Omental fat pad (tissue), 4 donors: ENCODE results near the gene CUX1. TPM values are rescaled to one million over a fixed set of nuclear protein-coding genes. Genes with fewer than 3 reads are reported as not detected.
"Not testable (repeated sequence)": the region's sequence is repeated elsewhere in the genome, so short reads cannot be mapped to it uniquely, and the experiment has no call there.

Source experiments
- ATAC-seq: fragments of 150-250 bp; one replicate; pipeline ENCODE4 v1.9.1; 2016; ENCODE audit warnings: mild to moderate bottlenecking, moderate library complexity; ENCODE audit not compliant: low FRiP score
- DNase-seq: peaks from one replicate; pipeline ENCODE4 v3.0.0-alpha.2; 2019; ENCODE audit warnings: low spot score
- small RNA-seq: library from RNA; depleted of rRNA; stranded (forward); fragments of <200 nt; gene quantifications from one replicate; pipeline ENCODE3, GENCODE V24; 2016
- total RNA-seq, 4 donors: library from RNA; depleted of rRNA; stranded (reverse); fragments of >200 nt; gene quantifications; one replicate each; pipeline ENCODE4 v1.1.0, GENCODE V29; 2016
- TF ChIP-seq, protein P1 (sequence below), 3 donors: fragments of 450-650 bp; IDR thresholded peaks; one replicate each; pipeline ENCODE4 v1.5.1; 2016 to 2017; ENCODE audit warnings: antibody characterized with exemption in 3 of 3, mild to moderate bottlenecking in 3 of 3, moderate library complexity in 2 of 3

Gene CUX1
- total RNA-seq, 4 donors from 2014 or later: 67.6 to 141 (median 75.7) TPM

DNA sequence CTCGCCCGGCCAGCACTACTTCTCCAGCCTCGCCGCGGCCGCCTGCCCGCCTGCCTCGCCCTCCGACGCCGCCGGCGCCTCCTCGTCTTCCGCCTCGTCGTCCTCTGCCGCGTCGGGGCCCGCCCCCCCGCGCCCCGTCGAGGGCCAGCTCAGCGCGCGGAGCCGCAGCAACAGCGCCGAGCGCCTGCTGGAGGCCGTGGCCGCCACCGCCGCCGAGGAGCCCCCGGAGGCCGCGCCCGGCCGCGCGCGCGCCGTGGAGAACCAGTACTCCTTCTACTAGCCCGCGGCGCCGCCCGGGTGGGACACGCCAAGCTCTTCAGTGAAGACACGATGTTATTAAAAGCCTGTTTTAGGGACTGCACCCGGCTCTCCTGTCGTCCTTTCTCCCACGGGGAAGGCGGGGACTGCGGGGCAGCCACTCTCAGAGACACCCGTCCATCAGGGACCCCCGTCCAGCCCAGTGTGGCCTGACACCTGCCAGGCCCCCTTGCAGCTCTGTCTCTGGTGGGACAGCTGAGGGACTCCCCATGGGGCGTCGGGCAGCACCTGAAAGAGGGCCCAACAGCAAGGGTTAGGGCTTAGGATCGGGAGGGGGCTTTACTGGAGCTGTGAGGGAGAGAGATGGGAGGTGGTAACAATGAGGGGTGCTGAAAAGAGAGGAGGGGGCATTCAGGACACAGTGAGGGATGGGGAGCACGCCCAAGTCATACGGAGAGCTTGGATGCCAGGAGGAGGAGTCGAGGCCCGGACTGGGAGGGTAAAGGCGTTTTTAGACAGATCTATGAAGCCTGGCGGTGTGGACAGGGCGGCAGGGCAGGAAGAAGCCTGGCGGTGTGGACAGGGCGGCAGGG is 504.1 kb downstream of the CUX1 start:
- ATAC-seq (no peak), DNase-seq (no peak)

DNA sequence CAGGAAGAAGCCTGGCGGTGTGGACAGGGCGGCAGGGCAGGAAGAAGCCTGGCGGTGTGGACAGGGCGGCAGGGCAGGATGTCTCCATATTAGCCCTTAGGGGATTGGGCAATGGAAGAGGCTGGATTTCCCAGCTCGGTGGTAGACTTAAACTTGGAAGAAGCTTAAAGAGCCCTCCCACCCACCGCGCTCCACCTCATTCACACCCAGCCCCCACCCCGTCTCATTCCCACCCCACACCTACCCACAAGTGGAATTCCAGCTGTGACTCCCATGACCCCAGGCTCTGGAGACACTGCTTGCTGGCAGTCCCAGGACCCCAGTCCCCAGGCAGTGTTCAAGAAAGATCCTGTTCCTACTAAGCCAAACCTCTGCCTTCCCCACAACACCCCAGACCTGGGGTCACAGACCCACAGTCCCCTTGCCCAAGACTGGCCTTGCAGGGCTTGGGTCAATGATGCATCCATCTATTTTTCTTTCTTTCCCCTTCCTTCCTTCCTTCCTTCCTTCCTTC is 504.8 kb downstream of the CUX1 start:
- ATAC-seq (no peak), DNase-seq (no peak)
- TF ChIP-seq, protein P1, sequence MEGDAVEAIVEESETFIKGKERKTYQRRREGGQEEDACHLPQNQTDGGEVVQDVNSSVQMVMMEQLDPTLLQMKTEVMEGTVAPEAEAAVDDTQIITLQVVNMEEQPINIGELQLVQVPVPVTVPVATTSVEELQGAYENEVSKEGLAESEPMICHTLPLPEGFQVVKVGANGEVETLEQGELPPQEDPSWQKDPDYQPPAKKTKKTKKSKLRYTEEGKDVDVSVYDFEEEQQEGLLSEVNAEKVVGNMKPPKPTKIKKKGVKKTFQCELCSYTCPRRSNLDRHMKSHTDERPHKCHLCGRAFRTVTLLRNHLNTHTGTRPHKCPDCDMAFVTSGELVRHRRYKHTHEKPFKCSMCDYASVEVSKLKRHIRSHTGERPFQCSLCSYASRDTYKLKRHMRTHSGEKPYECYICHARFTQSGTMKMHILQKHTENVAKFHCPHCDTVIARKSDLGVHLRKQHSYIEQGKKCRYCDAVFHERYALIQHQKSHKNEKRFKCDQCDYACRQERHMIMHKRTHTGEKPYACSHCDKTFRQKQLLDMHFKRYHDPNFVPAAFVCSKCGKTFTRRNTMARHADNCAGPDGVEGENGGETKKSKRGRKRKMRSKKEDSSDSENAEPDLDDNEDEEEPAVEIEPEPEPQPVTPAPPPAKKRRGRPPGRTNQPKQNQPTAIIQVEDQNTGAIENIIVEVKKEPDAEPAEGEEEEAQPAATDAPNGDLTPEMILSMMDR (IDR thresholded peaks at IDR 0.05): no peak

More for the DNA sequence above, 504.1 kb downstream of the CUX1 start:
- TF ChIP-seq, protein P1 (IDR thresholded peaks at IDR 0.05): no peak

DNA sequence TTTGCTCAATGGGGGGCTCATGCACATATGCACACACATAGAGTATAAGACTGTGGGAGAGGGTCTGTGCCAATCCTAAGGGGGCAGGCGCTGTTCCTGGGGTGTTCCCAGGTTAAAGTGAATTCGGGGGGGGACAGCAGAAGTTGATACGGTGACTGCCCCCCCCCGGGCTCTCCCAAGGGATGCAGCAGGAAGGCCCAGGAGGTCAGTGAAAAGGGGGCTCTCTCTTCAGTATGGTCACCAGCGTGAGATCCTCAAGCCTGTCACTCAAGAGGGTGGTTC is 506.4 kb downstream of the CUX1 start:
- DNase-seq (no peak), ATAC-seq (no peak)
- TF ChIP-seq, protein P1 (IDR thresholded peaks at IDR 0.05): no peak

DNA sequence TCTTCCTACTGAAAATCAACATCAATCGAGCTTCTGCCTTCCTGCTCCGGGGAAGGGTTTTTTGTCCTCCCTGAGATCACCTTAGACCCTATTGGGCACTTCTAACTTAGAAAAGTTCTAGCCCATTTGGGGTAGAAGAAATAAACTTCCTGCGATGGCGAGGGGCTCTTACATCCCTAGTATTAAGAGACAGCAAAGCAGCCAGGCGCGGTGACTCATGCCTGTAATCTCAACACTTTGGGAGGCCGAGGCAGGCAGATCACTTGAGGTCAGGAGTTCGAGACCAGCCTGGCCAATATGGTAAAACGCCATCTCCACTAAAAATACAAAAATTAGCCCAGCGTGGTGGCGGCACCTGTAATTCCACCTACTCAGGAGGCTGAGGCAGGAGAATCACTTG is 507.7 kb downstream of the CUX1 start:
- not testable (repeated sequence) for DNase-seq, ATAC-seq

DNA sequence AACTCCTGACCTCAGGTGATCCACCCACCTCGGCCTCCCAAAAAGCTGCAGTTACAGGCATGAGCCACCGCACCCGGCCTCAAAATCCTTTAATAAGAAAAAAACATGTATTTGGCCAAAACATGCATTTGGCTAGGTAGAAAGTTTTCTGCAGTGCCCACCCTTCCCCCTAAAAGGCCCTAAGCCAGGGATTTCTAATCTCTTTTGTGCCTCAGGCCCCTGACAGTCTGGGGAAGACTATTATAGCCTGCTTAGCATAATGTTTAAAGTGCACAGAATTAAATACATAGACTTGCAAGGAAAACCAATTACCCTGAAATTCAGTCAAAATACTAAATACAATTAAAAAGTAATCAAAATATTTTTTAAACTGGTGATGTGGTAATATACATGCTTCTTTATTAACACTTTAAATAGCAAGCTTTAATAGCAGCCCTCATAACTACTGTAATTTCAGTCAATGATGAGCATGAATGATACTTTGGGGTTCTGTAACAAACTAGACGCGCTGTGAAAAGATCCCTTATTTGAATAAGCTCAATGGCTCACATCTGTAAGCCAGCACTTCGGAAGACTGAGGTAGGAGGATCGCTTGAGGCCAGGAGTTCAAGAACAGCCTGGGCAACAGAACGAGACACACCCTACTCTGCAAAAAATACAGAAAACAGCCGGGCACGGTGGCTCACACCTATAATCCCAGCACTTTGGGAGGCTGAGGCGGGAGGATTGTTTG is 508.9 kb downstream of the CUX1 start:
- TF ChIP-seq, protein P1 (IDR thresholded peaks at IDR 0.05): no peak
- ATAC-seq (no peak), DNase-seq (no peak)

DNA sequence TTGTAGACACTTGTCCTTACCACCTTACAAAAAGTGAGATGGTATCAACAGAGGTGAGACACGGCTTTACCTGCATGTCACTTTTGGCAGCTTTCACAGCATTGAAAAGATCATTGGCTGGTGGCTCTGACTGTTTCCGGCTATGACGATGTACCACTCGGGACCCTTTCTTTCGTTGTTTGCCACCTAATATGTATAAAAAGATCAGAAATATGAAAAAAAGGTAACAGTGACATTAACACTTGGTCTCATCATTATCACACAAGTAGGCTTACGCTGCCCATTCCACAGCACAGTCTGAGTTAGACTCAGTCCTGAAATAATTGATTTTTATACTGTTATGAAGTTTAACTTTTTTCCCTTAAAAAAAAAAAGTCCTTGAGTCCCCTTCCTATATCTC is 509.8 kb downstream of the CUX1 start:
- ATAC-seq, DNase-seq: not testable (repeated sequence)

DNA sequence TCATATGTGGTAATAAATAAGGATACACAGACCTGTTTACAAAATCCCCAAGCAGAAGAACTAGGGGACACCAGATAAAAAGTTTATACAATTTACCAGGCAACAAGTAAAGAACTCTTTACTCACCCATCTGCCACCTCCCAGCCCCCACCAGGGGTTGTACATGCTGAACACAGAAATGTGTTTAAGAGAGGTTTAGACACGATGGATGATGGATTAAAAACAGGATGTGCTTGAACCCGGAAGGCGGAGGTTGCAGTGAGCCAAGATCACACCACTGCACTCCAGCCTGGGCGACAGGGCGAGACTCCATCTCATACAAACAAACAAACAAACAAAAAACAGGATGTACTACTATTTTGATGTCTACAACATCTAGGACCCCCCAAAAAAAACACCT is 511.4 kb downstream of the CUX1 start:
- not testable (repeated sequence) for ATAC-seq, DNase-seq

DNA sequence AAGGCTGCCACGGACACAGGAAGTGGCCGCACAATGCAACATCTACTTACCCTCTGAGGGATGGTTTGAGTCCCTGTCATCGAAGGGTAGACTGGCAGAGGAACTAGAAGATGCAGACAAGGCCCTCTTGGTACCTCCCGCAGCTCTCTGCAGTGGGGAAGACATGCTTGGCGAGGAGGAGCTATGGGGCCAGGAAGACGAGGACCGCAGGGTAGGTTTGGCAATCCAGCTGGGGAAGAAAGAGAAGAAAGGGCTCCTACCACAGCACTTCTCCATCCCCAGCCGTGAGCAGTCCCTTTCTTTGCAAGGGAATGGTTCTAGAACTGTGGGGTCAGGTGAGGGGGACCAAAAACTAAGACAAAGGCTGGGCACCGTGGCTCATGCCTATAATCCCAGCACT is 511.9 kb downstream of the CUX1 start:
- not testable (repeated sequence) for ATAC-seq, DNase-seq

DNA sequence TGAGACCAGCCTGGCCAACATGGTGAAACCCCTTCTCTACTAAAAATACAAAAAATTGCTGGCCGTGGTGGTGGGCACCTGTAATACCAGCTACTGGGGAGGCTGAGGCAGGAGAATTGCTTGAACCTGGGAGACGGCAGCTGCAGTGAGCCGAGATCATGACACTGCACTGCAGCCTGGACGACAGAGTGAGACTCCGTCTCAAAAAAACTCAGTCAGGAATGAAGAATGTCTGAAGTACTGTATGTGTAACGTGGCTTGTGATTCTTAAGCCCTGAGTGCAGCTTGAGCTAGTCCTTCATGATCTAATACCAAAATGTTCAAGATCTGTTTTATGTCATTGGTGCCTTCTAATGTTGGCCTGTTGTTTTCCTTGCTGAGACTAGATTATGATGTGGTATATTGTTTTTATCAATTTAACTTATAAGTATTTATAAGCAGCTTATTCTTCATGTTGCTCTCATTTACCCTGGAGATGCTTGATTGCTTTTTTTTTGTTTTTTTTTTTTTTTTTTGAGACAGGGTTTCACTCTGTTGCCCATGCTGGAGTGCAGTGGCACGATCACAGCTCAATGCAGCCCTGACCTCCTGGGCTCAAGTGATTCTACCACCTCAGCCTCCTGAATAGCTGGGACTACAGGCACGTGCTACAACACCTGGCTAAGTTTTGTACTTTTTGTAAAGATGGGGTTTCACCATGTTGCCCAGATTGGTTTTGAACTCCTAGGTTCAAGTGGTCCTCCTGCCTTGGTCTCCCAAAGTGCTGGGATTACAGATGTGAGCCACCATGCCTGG is 513.4 kb downstream of the CUX1 start:
- not testable (repeated sequence) for ATAC-seq, DNase-seq

Small RNA genes lying within 50 kb of the gene (small RNA-seq; reads per million reads assigned to genes)
- gene AC005086.2 (not detected), gene AC005086.3 (not detected), gene AC005086.4 (not detected), gene AC005088.1 (not detected), gene MIR4285 (not detected), gene RF00554 (not detected)

Other genes with a start within 250 kb of the CUX1 start
- gene MYL10, start 188.3 kb upstream of the CUX1 start, total RNA-seq: not detected